ENCODE measurements around the gene ABCC11. TPM values are rescaled to one million over a fixed set of nuclear protein-coding genes. Genes with fewer than 3 reads are reported as not detected.
A peak's percentile ranks its signal among the peaks of the same experiment; 100 is the strongest.

ABCC11 gene
- total and polyA plus RNA-seq, 2 of the 4 experiments (the other 2 are of a cell fraction) = 0.09 to 0.18 TPM

GRCh38 chr16:48276102-48276501, 28.8 kb upstream of the ABCC11 start:
- H3K23ac ChIP-seq (ENCODE audit: low read depth, low read length) = no peak overlapping the region
- peaks cover 25 to 32% of the 10 kb centered on the region in 2 experiments for H3K79me1 ChIP-seq (ENCODE audit: low read depth in 1 of 2, low read length in 2 of 2)
- no peak overlapping the region for H3K56ac ChIP-seq (ENCODE audit: extremely low read depth, insufficient read depth, low read length)
- dilution Hi-C loops (cut with HindIII; ENCODE audit: low sequenced_read_pairs, unreplicated experiment) (no loop called here), in situ Hi-C loops (cut with MboI; ENCODE audit: low sequenced_read_pairs) (no loop called here), intact Hi-C loops (cut with micrococcal nuclease) (no loop called here)
- H4K5ac ChIP-seq (ENCODE audit: low read depth, low read length) = no peak overlapping the region
- H2BK15ac ChIP-seq (ENCODE audit: low read depth, low read length) = no peak overlapping the region
- H3K18ac ChIP-seq (ENCODE audit: low read depth, low read length) = no peak overlapping the region
- no peak overlapping the region for H3K4me3 ChIP-seq (ENCODE audit: insufficient read depth, low read depth, low read length)
- peaks cover 10% of the 10 kb centered on the region for H3K36me3 ChIP-seq (ENCODE audit: control insufficient read depth, insufficient read depth, low read length)
- no CpG with 5 or more reads among the region's 4 CpGs for whole genome bisulfite sequencing, 2 experiments (ENCODE audit: extremely low coverage in 2 of 2, insufficient read length in 1 of 2)
- H3K4ac ChIP-seq (ENCODE audit: low read depth, low read length) = no peak overlapping the region
- no peak overlapping the region for H2BK20ac ChIP-seq (ENCODE audit: low read depth, low read length)
- BruUV-seq (replicated peaks) = no TSS peak
- H4K91ac ChIP-seq (ENCODE audit: insufficient read depth, low read depth, low read length) = no peak overlapping the region
- H2AK9ac ChIP-seq (replicated peaks; ENCODE audit: low read depth, low read length, poor library complexity) = no peak overlapping the region
- H2BK5ac ChIP-seq (ENCODE audit: low read depth, low read length, poor library complexity, severe bottlenecking) = peak overlapping the region; percentile 60
- peaks cover 2% of the 10 kb centered on the region for H3K4me1 ChIP-seq (ENCODE audit: control insufficient read depth, insufficient read depth, low read length)
- ChIA-PET POLR2A (ENCODE audit: unreplicated experiment) (no interaction called here), CTCF (interaction anchor here (0.6 kb wide), 1 partner anchor 28 kb away, joined by 4 read pairs; no protein-coding TSS in a partner anchor)
- ATAC-seq (ENCODE audit: low read depth) = peak; percentile 69
- TF ChIP-seq MXI1 (IDR thresholded peaks at IDR 0.05; ENCODE audit: borderline replicate concordance, low read depth, low read length) = no peak
- TF ChIP-seq CHD1 (IDR thresholded peaks at IDR 0.05; ENCODE audit: low read depth, low read length) = no peak
- TF ChIP-seq, protein P1, sequence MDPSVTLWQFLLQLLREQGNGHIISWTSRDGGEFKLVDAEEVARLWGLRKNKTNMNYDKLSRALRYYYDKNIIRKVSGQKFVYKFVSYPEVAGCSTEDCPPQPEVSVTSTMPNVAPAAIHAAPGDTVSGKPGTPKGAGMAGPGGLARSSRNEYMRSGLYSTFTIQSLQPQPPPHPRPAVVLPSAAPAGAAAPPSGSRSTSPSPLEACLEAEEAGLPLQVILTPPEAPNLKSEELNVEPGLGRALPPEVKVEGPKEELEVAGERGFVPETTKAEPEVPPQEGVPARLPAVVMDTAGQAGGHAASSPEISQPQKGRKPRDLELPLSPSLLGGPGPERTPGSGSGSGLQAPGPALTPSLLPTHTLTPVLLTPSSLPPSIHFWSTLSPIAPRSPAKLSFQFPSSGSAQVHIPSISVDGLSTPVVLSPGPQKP (IDR thresholded peaks at IDR 0.05; ENCODE audit: borderline replicate concordance, low read depth, low read length) = no peak
- no peak for TF ChIP-seq RAD21 (IDR thresholded peaks at IDR 0.05; ENCODE audit: low read length)
- TF ChIP-seq CEBPB (IDR thresholded peaks at IDR 0.05; ENCODE audit: low read depth, low read length) = no peak
- TF ChIP-seq MAFK (IDR thresholded peaks at IDR 0.05; ENCODE audit: low read depth, low read length) = no peak
- 0 out of 2 replicates have a peak, but pooled peaks have one; percentile 13 for TF ChIP-seq BHLHE40 (IDR thresholded peaks at IDR 0.05; ENCODE audit: low read depth, low read length)
- TF ChIP-seq USF2 (IDR thresholded peaks at IDR 0.05; ENCODE audit: low read depth, low read length) = 0 out of 2 replicates have a peak, but pooled peaks have one; percentile 19
- TF ChIP-seq MAZ (IDR thresholded peaks at IDR 0.05; ENCODE audit: borderline replicate concordance, low read depth, low read length) = no peak
- no peak overlapping the region for H3K4me2 ChIP-seq (ENCODE audit: low read depth, low read length)
- H2AK5ac ChIP-seq (ENCODE audit: low read depth, low read length) = no peak overlapping the region
- no peak overlapping the region for H2BK120ac ChIP-seq (ENCODE audit: low read depth, low read length)
- H3K27me3 ChIP-seq (ENCODE audit: control insufficient read depth, insufficient read depth, low read length) = no peaks in the 10 kb centered on the region
- no peaks in the 10 kb centered on the region for H3K9me3 ChIP-seq (ENCODE audit: control insufficient read depth, insufficient read depth, low read length)
- no peak overlapping the region for H2AFZ ChIP-seq (replicated peaks; ENCODE audit: low read length, poor library complexity)
- 0 out of 2 replicates have a peak, but pooled peaks cover 6% of the 10 kb centered on the region for H3K9me1 ChIP-seq (ENCODE audit: insufficient read depth, low read length)
- H3K27ac ChIP-seq (ENCODE audit: insufficient read depth, low read length) = no peak overlapping the region
- no peak overlapping the region for H3K9ac ChIP-seq (ENCODE audit: low read depth, low read length)
- peak; percentile 69 for DNase-seq
- H4K8ac ChIP-seq (ENCODE audit: low read depth in 2 of 2, low read length in 2 of 2) = no peak overlapping the region
- no peak overlapping the region for H3K14ac ChIP-seq (replicated peaks; ENCODE audit: low read depth, low read length)
- peaks cover 3% of the 10 kb centered on the region; the same call in 1 of the 2 replicates for H4K20me1 ChIP-seq (ENCODE audit: insufficient read depth, low read length)

Data from IMR-90 (cell line).